Left colon (tissue), 2 donors: ENCODE results near the gene PRUNE2. TPM values are rescaled to one million over a fixed set of nuclear protein-coding genes. Genes with fewer than 3 reads are reported as not detected.
"Not testable (repeated sequence)": the region's sequence is repeated elsewhere in the genome, so short reads cannot be mapped to it uniquely, and the experiment has no call there.

Experiments used
- ATAC-seq: fragments of 200-7000 bp; cut with Tn5 transposase; one replicate; pipeline ENCODE4 v1.9.1; 2020; ENCODE audit warnings: mild to moderate bottlenecking, moderate library complexity
- DNase-seq, 2 donors: peaks; one replicate each; pipeline ENCODE4 v3.0.0-alpha.2; 2020
- intact Hi-C, 2 donors: fragments of 100-400 bp; cut with DNase I in 1 of 2; cut with micrococcal nuclease in 1 of 2; formaldehyde crosslinking; loops; one replicate each; pipeline versions ENCODE4 v1.11.2 to v1.14.0; 2022; cut with DNase I, micrococcal nuclease
- long read RNA-seq: library from polyadenylated mRNA; unstranded; transcript quantifications from one replicate; pipeline ENCODE4 v2.0.0, GENCODE V29; 2021
- total RNA-seq, 2 donors: library from RNA; stranded (reverse); fragmentation: NEBNext Ultra II Directional; extraction: Animal tissue kit (Norgen Biotek cat#: 25700); gene quantifications; one replicate each; pipeline ENCODE4 v1.2.1, GENCODE V29; 2021
- donor health status: DM: no; HTN: no; CAD: no.
- donor health status: DM: yes; HTN: yes; CAD: no.

Gene PRUNE2, protein sequence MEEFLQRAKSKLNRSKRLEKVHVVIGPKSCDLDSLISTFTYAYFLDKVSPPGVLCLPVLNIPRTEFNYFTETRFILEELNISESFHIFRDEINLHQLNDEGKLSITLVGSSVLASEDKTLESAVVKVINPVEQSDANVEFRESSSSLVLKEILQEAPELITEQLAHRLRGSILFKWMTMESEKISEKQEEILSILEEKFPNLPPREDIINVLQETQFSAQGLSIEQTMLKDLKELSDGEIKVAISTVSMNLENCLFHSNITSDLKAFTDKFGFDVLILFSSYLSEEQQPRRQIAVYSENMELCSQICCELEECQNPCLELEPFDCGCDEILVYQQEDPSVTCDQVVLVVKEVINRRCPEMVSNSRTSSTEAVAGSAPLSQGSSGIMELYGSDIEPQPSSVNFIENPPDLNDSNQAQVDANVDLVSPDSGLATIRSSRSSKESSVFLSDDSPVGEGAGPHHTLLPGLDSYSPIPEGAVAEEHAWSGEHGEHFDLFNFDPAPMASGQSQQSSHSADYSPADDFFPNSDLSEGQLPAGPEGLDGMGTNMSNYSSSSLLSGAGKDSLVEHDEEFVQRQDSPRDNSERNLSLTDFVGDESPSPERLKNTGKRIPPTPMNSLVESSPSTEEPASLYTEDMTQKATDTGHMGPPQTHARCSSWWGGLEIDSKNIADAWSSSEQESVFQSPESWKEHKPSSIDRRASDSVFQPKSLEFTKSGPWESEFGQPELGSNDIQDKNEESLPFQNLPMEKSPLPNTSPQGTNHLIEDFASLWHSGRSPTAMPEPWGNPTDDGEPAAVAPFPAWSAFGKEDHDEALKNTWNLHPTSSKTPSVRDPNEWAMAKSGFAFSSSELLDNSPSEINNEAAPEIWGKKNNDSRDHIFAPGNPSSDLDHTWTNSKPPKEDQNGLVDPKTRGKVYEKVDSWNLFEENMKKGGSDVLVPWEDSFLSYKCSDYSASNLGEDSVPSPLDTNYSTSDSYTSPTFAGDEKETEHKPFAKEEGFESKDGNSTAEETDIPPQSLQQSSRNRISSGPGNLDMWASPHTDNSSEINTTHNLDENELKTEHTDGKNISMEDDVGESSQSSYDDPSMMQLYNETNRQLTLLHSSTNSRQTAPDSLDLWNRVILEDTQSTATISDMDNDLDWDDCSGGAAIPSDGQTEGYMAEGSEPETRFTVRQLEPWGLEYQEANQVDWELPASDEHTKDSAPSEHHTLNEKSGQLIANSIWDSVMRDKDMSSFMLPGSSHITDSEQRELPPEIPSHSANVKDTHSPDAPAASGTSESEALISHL (N-terminal part only)
- 10 to 100 TPM; 33.6 to 80.5 TPM for total RNA-seq
- long read RNA-seq, partial matches to known transcripts: 0 of 5 reads
- long read RNA-seq, other reads (novel, unspliced or antisense): 5 of 5 reads

- intact Hi-C loops: no loop called here
- ATAC-seq (peak; percentile 84), DNase-seq (peak; percentile 82 to 86)
These were observed at the start of gene PRUNE2 for GRCh38 chr9:76905791-76906646. Gene PRUNE2, minus strand, starts transcription at chr9:76906114. Its CDS starts 151 bp downstream, at chr9:76905963.

GRCh38 chr9:76955406-76955805 is 49.5 kb upstream of the PRUNE2 start:
- ATAC-seq: not testable (repeated sequence)

DNA sequence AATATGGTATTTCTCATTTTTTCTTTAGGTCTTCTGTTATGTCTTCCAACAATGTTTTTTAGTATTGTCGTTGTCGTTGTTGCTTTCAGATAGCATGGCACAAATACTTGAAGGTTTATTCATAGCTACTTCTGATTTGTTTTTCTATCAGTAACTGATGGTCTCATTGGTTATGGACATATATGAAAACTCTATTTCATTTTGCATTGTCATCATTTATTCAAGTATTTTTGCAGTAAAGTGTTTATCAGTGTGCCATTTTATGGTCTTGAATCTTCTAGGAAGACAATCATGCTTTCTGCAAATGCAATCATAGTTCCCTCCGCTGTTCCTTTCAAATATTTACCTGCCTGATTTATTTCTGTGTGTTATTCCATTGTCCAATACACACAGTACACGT is 44.0 kb upstream of the PRUNE2 start:
- intact Hi-C loops: no loop called here
- ATAC-seq (no peak), DNase-seq (no peak)

More at GRCh38 chr9:76955406-76955805, 49.5 kb upstream of the PRUNE2 start:
- intact Hi-C loops, DNase-seq: not testable (repeated sequence)

DNA sequence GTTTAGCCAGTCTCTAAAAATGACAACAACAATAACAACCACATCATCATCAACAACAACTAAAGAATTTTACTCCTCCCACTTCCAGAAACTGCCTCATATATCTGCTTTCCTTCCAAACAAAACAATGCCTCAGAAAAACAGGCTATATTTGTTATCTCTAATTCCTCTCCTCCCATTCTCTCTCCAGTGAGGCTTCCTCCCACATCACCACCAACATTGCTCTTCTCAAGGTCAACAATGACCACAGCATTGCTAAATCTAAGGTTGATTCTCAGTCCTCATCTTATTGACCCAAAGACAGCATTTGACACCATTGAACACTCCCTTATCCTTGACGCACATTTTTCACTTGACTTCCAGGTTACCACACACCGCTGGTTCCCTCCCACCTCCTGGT is 38.1 kb upstream of the PRUNE2 start:
- DNase-seq: no peak
- intact Hi-C loops: no loop called here
- no peak for ATAC-seq

DNA sequence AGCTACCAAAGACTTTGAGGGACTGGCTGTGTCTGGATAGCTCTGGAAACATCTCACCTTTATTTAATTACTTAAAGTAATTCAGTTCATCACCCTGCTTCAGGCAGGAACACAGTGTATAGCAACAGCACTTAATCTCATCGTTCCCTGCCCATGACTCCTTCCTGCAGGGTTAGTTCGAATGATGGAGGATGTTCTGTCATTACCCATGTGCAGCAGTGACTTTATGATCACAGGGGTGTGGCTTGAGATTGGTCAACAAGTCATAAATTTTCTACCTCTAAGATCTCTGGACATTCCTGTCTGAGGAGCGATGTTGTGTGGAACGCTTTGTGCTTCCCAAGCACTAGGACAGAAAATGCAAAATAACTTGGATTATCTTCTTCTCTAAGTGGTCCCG is 37.1 kb upstream of the PRUNE2 start:
- intact Hi-C loops: no loop called here

DNA sequence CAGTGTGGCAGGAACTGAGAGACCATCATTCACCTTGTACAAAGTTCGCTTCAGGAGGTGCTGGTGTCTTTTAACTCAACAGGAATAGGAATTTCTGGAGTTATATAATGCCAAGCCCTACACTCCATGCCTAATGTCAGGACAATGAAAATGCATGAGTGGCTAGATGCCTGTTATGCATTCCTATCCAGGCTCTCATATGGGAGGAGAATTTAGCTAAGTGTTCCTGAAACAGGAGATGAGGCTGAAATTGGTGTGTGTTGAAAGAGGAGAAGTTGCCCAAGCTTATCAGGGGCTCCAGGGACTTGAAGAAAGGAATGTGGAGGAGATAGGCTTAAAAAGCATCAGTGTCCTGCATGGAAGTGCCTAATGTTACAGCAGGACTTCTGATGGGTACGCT is 26.8 kb upstream of the PRUNE2 start:
- intact Hi-C loops: no loop called here
- ATAC-seq: no peak
- no peak for DNase-seq

More for the DNA sequence above, 37.1 kb upstream of the PRUNE2 start:
- DNase-seq (peak in 1 of 2 donors; percentile 7), ATAC-seq (peak; percentile 99)

DNA sequence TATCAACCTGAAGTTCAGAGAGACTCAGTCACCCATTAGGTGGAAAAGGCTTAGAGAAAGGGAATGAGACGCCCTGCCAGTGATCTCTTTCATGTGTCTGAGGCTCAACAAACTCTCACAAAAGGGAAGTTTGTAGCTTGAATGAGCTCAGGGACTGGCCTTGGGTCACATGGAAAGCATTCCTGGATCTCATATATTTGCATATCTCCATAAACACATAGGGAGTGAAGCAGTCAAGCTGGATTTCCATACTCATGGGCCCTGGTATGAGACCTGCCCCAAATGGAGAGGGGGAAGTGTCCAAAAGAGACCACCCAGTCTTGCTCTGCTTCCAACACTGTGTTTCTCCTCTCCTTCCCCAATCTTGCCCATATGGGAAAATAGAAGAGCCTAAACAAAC is 26.4 kb upstream of the PRUNE2 start:
- intact Hi-C loops: no loop called here
- ATAC-seq (no peak), DNase-seq (no peak)

DNA sequence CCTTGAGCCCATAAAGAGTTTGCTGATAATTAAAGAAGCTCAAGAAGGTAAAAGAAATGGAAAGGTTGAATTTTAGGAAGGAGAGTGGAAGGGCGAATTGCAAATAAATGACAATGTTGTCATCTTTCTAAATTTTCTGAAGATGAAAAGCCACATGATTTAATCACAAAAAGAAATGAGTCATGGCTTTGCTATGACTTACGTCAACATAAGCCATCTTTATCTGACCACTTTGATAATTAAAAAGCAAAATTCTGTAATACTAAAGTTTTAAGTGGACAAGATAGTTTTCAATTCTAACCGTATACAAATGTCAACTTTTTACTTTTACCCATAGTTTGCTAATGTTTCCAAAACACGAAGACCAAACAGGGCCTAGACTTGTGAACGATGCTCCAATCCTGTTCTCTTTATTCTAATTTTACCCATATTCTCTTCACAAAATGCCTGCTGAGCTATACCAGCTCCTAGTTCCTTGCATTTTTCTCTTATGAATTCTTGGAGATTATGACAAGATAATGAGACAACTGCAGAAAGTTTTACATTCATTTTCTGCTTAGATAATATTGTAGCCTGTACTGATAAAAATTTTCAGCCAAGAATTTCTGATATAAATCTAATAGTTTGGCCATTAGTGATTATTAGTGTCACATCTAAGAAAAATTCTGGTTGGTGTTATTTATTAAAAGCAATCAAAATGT is 21.8 kb upstream of the PRUNE2 start:
- intact Hi-C loops: no loop called here
- ATAC-seq: no peak
- DNase-seq: no peak

GRCh38 chr9:76926846-76927245 is 20.9 kb upstream of the PRUNE2 start:
- ATAC-seq: no peak

DNA sequence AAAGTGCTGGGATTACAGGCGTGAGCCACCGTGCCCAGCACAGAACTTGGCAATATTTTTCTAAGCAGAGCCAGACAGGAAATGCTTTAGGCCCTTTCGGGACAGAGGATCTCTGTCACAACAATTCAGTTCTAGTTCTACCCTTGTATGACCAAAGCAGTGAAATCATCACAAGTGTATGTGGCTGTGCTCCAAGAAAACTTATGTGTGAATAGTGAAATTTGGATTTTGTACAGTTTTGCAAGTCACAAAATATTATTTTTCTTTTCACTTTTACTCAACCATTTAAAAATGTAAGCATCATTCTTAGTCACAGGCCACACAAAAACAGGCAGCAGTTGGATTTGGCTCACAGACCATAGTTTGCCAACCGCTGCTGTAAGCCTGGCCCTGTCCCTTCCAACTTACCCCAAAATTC is 20.4 kb upstream of the PRUNE2 start:
- DNase-seq: no peak
- ATAC-seq: no peak
- intact Hi-C loops: no loop called here

More at GRCh38 chr9:76926846-76927245, 20.9 kb upstream of the PRUNE2 start:
- intact Hi-C loops: no loop called here
- no peak for DNase-seq

GRCh38 chr9:76921165-76921564 is 15.3 kb upstream of the PRUNE2 start:
- DNase-seq (no peak), ATAC-seq (no peak)
- intact Hi-C loops: no loop called here

DNA sequence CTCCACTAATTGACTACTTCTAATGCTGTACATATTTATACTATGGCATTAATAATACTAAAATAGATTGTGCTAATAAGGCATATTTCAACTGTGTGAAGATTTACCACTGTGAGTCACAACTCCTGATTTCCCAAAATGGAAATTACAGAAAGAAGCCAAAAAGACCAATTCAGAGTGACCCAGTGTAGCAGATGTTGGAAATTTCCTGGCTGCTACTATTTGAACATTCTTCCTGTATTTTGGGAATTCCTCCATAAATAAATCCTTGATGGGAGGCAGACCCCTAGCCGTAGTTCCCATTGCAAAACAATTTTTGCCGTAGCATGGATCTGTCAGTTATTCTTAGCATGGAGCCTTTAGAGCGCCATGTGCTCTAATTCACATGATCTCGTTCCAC is 11.4 kb upstream of the PRUNE2 start:
- intact Hi-C loops: no loop called here
- ATAC-seq: no peak
- no peak for DNase-seq

- intact Hi-C loops: no loop called here
- ATAC-seq: peak; percentile 57
- no peak for DNase-seq
These were observed 10.3 kb upstream of the PRUNE2 start for GRCh38 chr9:76916231-76916630.

DNA sequence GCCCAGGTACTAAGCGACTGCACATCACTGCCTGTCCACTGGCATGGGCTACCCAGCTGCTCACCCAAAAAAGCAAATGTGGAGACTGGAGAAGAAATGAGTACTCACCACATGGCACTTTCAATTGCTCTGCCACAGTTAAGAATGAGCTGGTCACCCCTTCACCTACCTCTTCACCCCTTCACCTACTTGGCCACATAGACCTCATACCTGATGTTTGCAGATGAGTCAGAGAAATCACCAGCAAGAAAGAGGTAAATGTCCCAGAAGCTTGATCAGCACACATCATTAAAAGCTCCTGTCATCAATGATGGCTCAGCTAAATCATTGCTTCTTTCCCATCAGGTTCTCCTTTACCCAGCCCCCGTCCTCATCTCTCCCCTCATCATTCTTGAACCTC is 7.6 kb upstream of the PRUNE2 start:
- no peak for ATAC-seq
- intact Hi-C loops: no loop called here
- no peak for DNase-seq

DNA sequence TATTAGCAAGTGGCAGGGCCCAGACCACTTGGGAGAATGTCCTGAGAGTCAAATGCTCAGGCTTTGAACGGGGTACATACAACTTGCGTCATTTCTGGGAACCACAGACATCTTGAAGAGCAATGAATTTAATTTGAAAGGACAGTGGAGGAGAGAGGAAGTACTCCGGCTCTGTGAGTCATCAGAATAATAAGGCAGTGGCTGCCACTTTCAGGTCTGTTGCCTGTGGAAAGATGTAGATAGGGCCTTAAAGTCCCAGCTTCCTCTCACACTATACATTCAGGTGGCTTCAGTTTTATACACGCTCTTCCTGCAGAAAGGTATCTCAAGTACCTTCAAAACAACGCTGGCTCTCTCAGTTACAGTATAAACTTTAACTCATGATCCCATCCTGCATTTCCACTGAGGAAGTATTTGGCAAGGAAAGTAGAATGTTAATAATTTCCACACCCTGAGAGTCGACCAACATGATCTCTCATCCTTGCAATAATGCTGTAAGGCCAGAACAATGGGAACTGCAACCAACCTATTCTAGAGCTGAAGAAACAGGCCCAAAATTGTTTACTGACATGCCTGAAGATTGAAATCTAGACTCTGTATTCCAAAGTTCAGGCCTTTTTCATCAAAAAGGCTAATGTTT is 6.8 kb upstream of the PRUNE2 start:
- DNase-seq (no peak), ATAC-seq (peak; percentile 43)
- intact Hi-C loops: no loop called here

GRCh38 chr9:76911971-76912370 is 6.1 kb upstream of the PRUNE2 start:
- intact Hi-C loops: no loop called here
- no peak for ATAC-seq
- DNase-seq: no peak

- ATAC-seq: no peak
- no peak for DNase-seq
- intact Hi-C loops: no loop called here
These were observed 4.9 kb upstream of the PRUNE2 start for GRCh38 chr9:76910861-76911260.
